HG03039 (cell line): ENCODE data around the gene APH1A.
A peak's percentile ranks its signal among the peaks of the same experiment; 100 is the strongest.
"Not testable (repeated sequence)": the region's sequence is repeated elsewhere in the genome, so short reads cannot be mapped to it uniquely, and the experiment has no call there.

Experiments used
- ATAC-seq: cut with Tn5 transposase; IDR thresholded peaks from one replicate; pipeline ENCODE4 v1.9.1; 2021; ENCODE audit warnings: mild to moderate bottlenecking, moderate library complexity; ENCODE audit not compliant: unreplicated experiment

APH1A gene

GRCh38 chr1:150234566-150235293 lies 34.1 kb downstream of the APH1A start:
- ATAC-seq = peak; percentile 42

- no peak for ATAC-seq
Observed at GRCh38 chr1:150234309-150234565, 34.6 kb downstream of the APH1A start.

DNA sequence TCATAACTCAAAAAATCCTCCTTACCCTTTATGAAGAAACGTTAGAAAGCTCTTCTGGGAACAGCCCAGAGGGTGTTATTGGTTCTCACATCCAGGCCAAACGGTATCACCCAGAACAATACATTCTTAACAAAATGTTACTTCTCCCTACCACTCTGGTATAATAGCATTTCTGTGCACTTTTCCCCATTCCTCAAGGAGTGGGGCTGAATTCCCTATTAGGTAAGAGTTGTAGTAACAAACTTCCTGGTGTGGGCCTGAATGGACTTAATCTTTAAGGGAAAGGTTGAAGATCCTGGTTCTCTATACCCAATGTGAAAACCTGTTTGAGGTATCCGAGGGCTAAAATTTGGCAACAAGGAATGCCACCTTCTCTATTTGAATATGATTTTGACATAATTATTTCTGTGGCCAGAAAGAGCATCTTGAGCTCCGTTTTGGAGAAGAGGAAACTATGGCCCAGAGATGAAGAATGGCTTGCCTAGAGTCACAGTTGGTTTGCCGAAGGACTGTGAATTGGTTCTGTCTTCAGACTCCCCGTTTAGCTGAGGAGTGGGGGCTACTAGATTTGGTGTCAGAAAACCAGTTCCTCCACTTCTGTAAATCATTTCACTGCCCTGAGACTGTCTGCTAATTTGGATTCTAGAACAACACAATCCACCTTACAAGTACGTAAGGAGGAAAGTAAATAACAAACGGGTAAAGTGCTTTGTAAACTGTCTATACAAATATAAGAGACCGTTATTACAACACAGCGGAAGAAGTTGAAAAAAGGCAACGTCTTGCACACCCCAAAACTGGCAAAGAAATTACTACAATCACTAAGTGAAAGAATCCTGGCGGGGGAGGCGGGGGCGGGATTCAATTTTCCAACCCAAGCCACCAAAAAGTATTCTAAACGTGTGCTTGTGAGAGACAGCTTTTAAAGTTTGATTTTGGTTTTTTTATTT lies 35.2 kb downstream of the APH1A start:
- ATAC-seq = no peak

- ATAC-seq = not testable (repeated sequence)
Observed at GRCh38 chr1:150232921-150233320, 35.9 kb downstream of the APH1A start.

GRCh38 chr1:150228246-150228645 lies 40.6 kb downstream of the APH1A start:
- ATAC-seq = not testable (repeated sequence)

- ATAC-seq = no peak
Observed at GRCh38 chr1:150227228-150227627, 41.6 kb downstream of the APH1A start.

DNA sequence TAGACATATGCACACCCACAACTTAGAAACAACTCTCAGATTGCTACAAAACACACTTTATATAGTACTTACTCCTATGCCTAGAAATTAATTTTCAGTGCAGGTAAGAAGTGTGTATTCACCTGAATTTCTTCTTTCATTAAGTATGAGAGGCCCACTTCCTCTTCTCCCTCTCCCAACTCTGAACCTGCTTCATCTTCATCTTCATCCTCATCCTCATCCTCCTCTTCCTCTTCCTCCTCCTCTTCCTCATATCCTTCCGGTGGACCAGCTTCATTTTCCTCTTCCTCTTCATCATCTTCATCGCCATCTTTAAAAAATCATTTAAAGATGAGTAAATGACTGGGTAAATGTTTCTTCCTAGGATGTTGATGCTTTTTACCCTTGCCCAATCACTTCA lies 42.3 kb downstream of the APH1A start:
- ATAC-seq = no peak

DNA sequence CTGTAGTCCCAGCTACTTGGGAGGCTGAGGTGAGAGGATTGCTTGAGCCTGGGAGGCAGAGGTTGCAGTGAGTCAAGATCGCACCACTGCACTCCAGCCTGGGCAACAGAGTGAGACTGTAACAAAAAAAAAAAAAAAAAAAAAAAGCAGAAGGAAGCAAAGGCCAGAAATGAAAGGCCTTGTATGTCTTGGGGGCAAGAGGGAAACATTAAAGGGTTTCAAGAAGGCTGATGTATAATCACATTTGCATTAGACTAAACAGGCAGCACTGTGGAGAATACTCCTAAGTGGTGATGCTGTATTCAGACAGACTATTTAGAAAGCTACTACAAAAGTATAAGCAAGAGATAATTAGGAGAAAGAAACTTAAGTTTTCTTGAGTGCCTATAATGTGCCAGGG lies 43.3 kb downstream of the APH1A start:
- no peak for ATAC-seq

DNA sequence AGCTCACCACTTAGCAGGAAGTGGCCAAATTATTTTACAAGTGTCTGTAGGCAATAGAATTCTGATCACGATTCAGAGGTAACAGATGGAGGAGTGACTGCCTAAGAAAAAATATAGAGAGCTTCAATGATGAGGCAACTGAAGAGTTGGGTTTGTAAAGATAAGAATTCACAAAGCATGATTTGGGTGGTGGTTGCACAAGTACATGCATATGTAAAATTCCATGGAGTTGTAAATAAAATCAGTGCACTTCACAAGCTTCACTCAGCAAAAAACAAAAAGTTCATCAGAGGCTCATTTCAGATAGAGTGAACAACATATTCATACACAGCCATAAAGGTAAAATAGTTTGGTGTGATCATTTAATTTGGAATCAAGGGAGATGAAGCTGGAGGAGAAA lies 43.8 kb downstream of the APH1A start:
- no peak for ATAC-seq

GRCh38 chr1:150221552-150221951 lies 47.3 kb downstream of the APH1A start:
- ATAC-seq = no peak

- ATAC-seq = not testable (repeated sequence)
Observed at GRCh38 chr1:150215855-150216254, 53.0 kb downstream of the APH1A start.
